Measurements from ENCODE around the gene SCN1B. TPM values are rescaled to one million over a fixed set of nuclear protein-coding genes. Genes with fewer than 3 reads are reported as not detected.
"Not testable (repeated sequence)": the region's sequence is repeated elsewhere in the genome, so short reads cannot be mapped to it uniquely, and the experiment has no call there.

The SCN1B gene
- polyA plus RNA-seq, 1 donor: 0.96 TPM

GRCh38 chr19:35009424-35010415 lies 20.6 kb upstream of the SCN1B start:
- Histone ChIP-seq H3K27me3 (ENCODE audit: control insufficient read depth, insufficient read depth, low read length) (no peaks in the 10 kb centered on the region), H3K4me3 (ENCODE audit: low read length) (no peak overlapping the region), H3K4me1 (ENCODE audit: control insufficient read depth, insufficient read depth, low read length) (peaks cover 22% of the 10 kb centered on the region), H3K27ac (ENCODE audit: low read length) (no peak overlapping the region), H3K36me3 (ENCODE audit: control insufficient read depth, insufficient read depth, low read length) (peaks cover 58% of the 10 kb centered on the region), H3K9me3 (ENCODE audit: control insufficient read depth, low read depth, low read length) (no peaks in the 10 kb centered on the region)
- no peak for DNase-seq
- whole genome bisulfite sequencing (ENCODE audit: insufficient coverage, low lambda C conversion rate): no CpG with 5 or more reads among the region's 36 CpGs

- no CpG with 5 or more reads among the region's 13 CpGs for WGBS (ENCODE audit: insufficient coverage, low lambda C conversion rate)
- H3K4me3 ChIP-seq (ENCODE audit: low read length): no peak overlapping the region
- no peak overlapping the region for H3K27ac ChIP-seq (ENCODE audit: low read length)
- DNase-seq: no peak
- H3K36me3 ChIP-seq (ENCODE audit: control insufficient read depth, insufficient read depth, low read length): peaks cover 67% of the 10 kb centered on the region
- H3K27me3 ChIP-seq (ENCODE audit: control insufficient read depth, insufficient read depth, low read length): no peaks in the 10 kb centered on the region
- H3K9me3 ChIP-seq (ENCODE audit: control insufficient read depth, low read depth, low read length): no peaks in the 10 kb centered on the region
- H3K4me1 ChIP-seq (ENCODE audit: control insufficient read depth, insufficient read depth, low read length): peaks cover 9% of the 10 kb centered on the region
Observed at GRCh38 chr19:35011091-35011689, 19.1 kb upstream of the SCN1B start.

GRCh38 chr19:35011737-35012682 lies 18.3 kb upstream of the SCN1B start:
- WGBS (ENCODE audit: insufficient coverage, low lambda C conversion rate): no CpG with 5 or more reads among the region's 18 CpGs
- Histone ChIP-seq H3K4me3 (ENCODE audit: low read length) (no peak overlapping the region), H3K27me3 (ENCODE audit: control insufficient read depth, insufficient read depth, low read length) (no peaks in the 10 kb centered on the region), H3K27ac (ENCODE audit: low read length) (no peak overlapping the region), H3K4me1 (ENCODE audit: control insufficient read depth, insufficient read depth, low read length) (peaks cover 3% of the 10 kb centered on the region), H3K36me3 (ENCODE audit: control insufficient read depth, insufficient read depth, low read length) (peaks cover 71% of the 10 kb centered on the region), H3K9me3 (ENCODE audit: control insufficient read depth, low read depth, low read length) (no peaks in the 10 kb centered on the region)
- no peak for DNase-seq

- Histone ChIP-seq H3K27me3 (ENCODE audit: control insufficient read depth, insufficient read depth, low read length) (no peaks in the 10 kb centered on the region), H3K36me3 (ENCODE audit: control insufficient read depth, insufficient read depth, low read length) (peaks cover 80% of the 10 kb centered on the region), H3K27ac (ENCODE audit: low read length) (no peak overlapping the region), H3K4me1 (ENCODE audit: control insufficient read depth, insufficient read depth, low read length) (no peaks in the 10 kb centered on the region), H3K9me3 (ENCODE audit: control insufficient read depth, low read depth, low read length) (no peaks in the 10 kb centered on the region), H3K4me3 (ENCODE audit: low read length) (no peak overlapping the region)
- DNase-seq: peak; percentile 62 to 63
- no CpG with 5 or more reads among the region's 32 CpGs for WGBS (ENCODE audit: insufficient coverage, low lambda C conversion rate)
Observed at GRCh38 chr19:35013041-35013819, 17.0 kb upstream of the SCN1B start.

GRCh38 chr19:35013820-35014754 lies 16.2 kb upstream of the SCN1B start:
- peaks cover under 1% of the 10 kb centered on the region for H3K9me3 ChIP-seq (ENCODE audit: control insufficient read depth, low read depth, low read length)
- no peaks in the 10 kb centered on the region for H3K4me1 ChIP-seq (ENCODE audit: control insufficient read depth, insufficient read depth, low read length)
- no peak overlapping the region for H3K27ac ChIP-seq (ENCODE audit: low read length)
- no peak overlapping the region for H3K4me3 ChIP-seq (ENCODE audit: low read length)
- H3K36me3 ChIP-seq (ENCODE audit: control insufficient read depth, insufficient read depth, low read length): peaks cover 85% of the 10 kb centered on the region
- DNase-seq: no peak
- no CpG with 5 or more reads among the region's 23 CpGs for WGBS (ENCODE audit: insufficient coverage, low lambda C conversion rate)
- H3K27me3 ChIP-seq (ENCODE audit: control insufficient read depth, insufficient read depth, low read length): no peaks in the 10 kb centered on the region

- 100% methylated on average over 1 of the region's 4 CpGs for WGBS (ENCODE audit: insufficient coverage, low lambda C conversion rate)
- H3K27ac ChIP-seq (ENCODE audit: low read length); H3K27me3 ChIP-seq (ENCODE audit: control insufficient read depth, insufficient read depth, low read length); H3K9me3 ChIP-seq (ENCODE audit: control insufficient read depth, low read depth, low read length); H3K4me1 ChIP-seq (ENCODE audit: control insufficient read depth, insufficient read depth, low read length); DNase-seq; H3K4me3 ChIP-seq (ENCODE audit: low read length): not testable (repeated sequence)
- H3K36me3 ChIP-seq (ENCODE audit: control insufficient read depth, insufficient read depth, low read length): peaks cover 86% of the 10 kb centered on the region
Observed at GRCh38 chr19:35014774-35015173, 15.5 kb upstream of the SCN1B start.

GRCh38 chr19:35015270-35015953 lies 14.9 kb upstream of the SCN1B start:
- Histone ChIP-seq H3K36me3 (ENCODE audit: control insufficient read depth, insufficient read depth, low read length) (peaks cover 81% of the 10 kb centered on the region), H3K9me3 (ENCODE audit: control insufficient read depth, low read depth, low read length) (peaks cover 2% of the 10 kb centered on the region), H3K4me1 (ENCODE audit: control insufficient read depth, insufficient read depth, low read length) (no peaks in the 10 kb centered on the region), H3K27me3 (ENCODE audit: control insufficient read depth, insufficient read depth, low read length) (no peaks in the 10 kb centered on the region), H3K27ac (ENCODE audit: low read length) (no peak overlapping the region), H3K4me3 (ENCODE audit: low read length) (no peak overlapping the region)
- DNase-seq: no peak
- WGBS (ENCODE audit: insufficient coverage, low lambda C conversion rate): no CpG with 5 or more reads among the region's 16 CpGs

GRCh38 chr19:35015954-35016351 lies 14.3 kb upstream of the SCN1B start:
- H3K4me1 ChIP-seq (ENCODE audit: control insufficient read depth, insufficient read depth, low read length): no peaks in the 10 kb centered on the region
- no peak overlapping the region for H3K27ac ChIP-seq (ENCODE audit: low read length)
- peaks cover 81% of the 10 kb centered on the region for H3K36me3 ChIP-seq (ENCODE audit: control insufficient read depth, insufficient read depth, low read length)
- DNase-seq: no peak
- no peak overlapping the region for H3K4me3 ChIP-seq (ENCODE audit: low read length)
- H3K9me3 ChIP-seq (ENCODE audit: control insufficient read depth, low read depth, low read length): peaks cover 2% of the 10 kb centered on the region
- WGBS (ENCODE audit: insufficient coverage, low lambda C conversion rate): no CpG with 5 or more reads among the region's 6 CpGs
- no peaks in the 10 kb centered on the region for H3K27me3 ChIP-seq (ENCODE audit: control insufficient read depth, insufficient read depth, low read length)
